Caco-2 (cell line): ENCODE measurements around the gene COLEC11. TPM values are rescaled to one million over a fixed set of nuclear protein-coding genes. Genes with fewer than 3 reads are reported as not detected.

Experiments
- BruUV-seq: library from RNA; stranded (reverse); fragments of 400-500 nt; replicated peaks from 2 replicates; lab custom pipeline; 2021; lab: Mats Ljungman, UMichigan
- CTCF ChIA-PET: fragments of 300-600 bp; sonication (Branson Sonifier 250); formaldehyde crosslinking; loops from one replicate; lab custom pipeline; 2022; ENCODE audit warnings: antibody characterized with exemption; lab: Charles Lee
- POLR2A ChIA-PET: fragments of 300-600 bp; sonication (Branson Sonifier 250); formaldehyde crosslinking; loops from one replicate; lab custom pipeline; 2022; ENCODE audit warnings: antibody characterized with exemption; lab: Charles Lee
- DNase-seq, 2 experiments: peaks; one replicate each; pipeline versions ENCODE4 v3.0.0 to v3.0.0-alpha.2; 2020 to 2022
- H3K27me3 ChIP-seq: replicated peaks from 2 replicates; pipeline ENCODE4 v1.6.0; 2011; ENCODE audit warnings: low read length; ENCODE audit not compliant: control insufficient read depth, insufficient read depth
- H3K36me3 ChIP-seq: 2 replicates; pipeline ENCODE4 v1.5.1; 2011; ENCODE audit warnings: low read length; ENCODE audit not compliant: control insufficient read depth, insufficient read depth
- H3K4me1 ChIP-seq: fragments of 250-450 bp; sonication (Bioruptor Pico); 2 replicates; pipeline ENCODE4 v1.5.1; 2020; ENCODE audit warnings: mild to moderate bottlenecking
- H3K4me3 ChIP-seq: 2 replicates; pipeline ENCODE4 v1.5.1; 2011; ENCODE audit warnings: low read depth, mild to moderate bottlenecking, control low read depth, low read length
- H3K9me3 ChIP-seq: fragments of 250-450 bp; sonication (Bioruptor Pico); 2 replicates; pipeline ENCODE4 v1.5.1; 2020; ENCODE audit warnings: mild to moderate bottlenecking, moderate library complexity
- H3K27ac Mint-ChIP-seq: one replicate; pipeline ENCODE4 v1.8.0; 2022; ENCODE audit warnings: mixed read lengths; ENCODE audit not compliant: unreplicated experiment
- H3K27me3 Mint-ChIP-seq: one replicate; pipeline ENCODE4 v1.8.0; 2022; ENCODE audit warnings: mixed read lengths; ENCODE audit not compliant: insufficient read depth, unreplicated experiment
- H3K36me3 Mint-ChIP-seq: one replicate; pipeline ENCODE4 v1.8.0; 2022; ENCODE audit warnings: mild to moderate bottlenecking, mixed read lengths; ENCODE audit not compliant: insufficient read depth, unreplicated experiment
- H3K4me1 Mint-ChIP-seq: one replicate; pipeline ENCODE4 v1.8.0; 2022; ENCODE audit warnings: low read depth, mixed read lengths; ENCODE audit not compliant: unreplicated experiment
- H3K4me3 Mint-ChIP-seq: one replicate; pipeline ENCODE4 v1.8.0; 2022; ENCODE audit warnings: mild to moderate bottlenecking, moderate library complexity, mixed read lengths; ENCODE audit not compliant: unreplicated experiment
- H3K9me3 Mint-ChIP-seq: one replicate; pipeline ENCODE4 v1.8.0; 2022; ENCODE audit warnings: mixed read lengths; ENCODE audit not compliant: unreplicated experiment
- intact Hi-C: fragments of 100-400 bp; cut with micrococcal nuclease; formaldehyde crosslinking; loops from one replicate; pipeline ENCODE4 v1.10.0; 2022; ENCODE audit not compliant: unreplicated experiment
- total RNA-seq: library from RNA; stranded (reverse); gene quantifications from 2 replicates; pipeline ENCODE4 v1.2.3, GENCODE V29; 2022
- TF ChIP-seq, protein P1 (sequence below), 2 experiments: fragments of 200-600 bp in 1 of 2; IDR thresholded peaks; 1 replicate in 1 of 2; 2 replicates in 1 of 2; pipeline versions ENCODE4 v1.5.1 to v1.8.0; 2011 to 2022; ENCODE audit warnings: antibody characterized with exemption in 1 of 2, control low read depth in 1 of 2, inconsistent platforms in 1 of 2, low read depth in 1 of 2, low read length in 1 of 2, mild to moderate bottlenecking in 1 of 2, moderate library complexity in 1 of 2; ENCODE audit not compliant: insufficient read depth in 1 of 2, severe bottlenecking in 1 of 2, unreplicated experiment in 1 of 2

COLEC11 gene
- total RNA-seq, 1 experiment from 2014 or later = not detected

DNA sequence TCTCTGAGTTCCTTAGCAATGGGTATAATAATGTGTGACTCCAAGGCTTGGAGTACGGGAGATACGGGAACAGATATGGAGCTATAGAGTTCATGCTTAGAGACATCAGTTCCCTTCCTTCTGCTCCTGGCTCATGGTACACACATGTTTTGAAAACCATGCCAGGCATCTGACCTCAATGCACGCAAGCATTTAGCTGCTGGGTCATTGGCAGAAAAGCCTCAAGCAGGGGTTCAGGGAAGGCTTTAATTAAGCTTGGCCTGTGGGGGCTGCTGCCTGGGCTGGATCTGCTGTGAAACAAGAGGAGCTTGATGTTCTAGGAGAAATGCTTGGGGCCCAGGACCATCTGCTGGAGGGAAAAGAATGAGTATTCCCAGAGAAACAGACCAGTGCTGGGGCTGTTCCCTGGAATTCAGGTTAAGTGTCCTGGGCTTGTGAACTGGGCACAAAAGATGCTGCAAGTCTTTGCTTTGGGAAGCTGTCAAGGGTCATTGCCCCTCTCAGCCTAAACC is 66.3 kb downstream of the COLEC11 start:
- Histone ChIP-seq H3K4me1 (no peaks in the 10 kb centered on the region), H3K27me3 (no peaks in the 10 kb centered on the region), H3K9me3 (no peaks in the 10 kb centered on the region), H3K36me3 (no peaks in the 10 kb centered on the region), H3K4me3 (no peak overlapping the region)
- TF ChIP-seq, protein P1, sequence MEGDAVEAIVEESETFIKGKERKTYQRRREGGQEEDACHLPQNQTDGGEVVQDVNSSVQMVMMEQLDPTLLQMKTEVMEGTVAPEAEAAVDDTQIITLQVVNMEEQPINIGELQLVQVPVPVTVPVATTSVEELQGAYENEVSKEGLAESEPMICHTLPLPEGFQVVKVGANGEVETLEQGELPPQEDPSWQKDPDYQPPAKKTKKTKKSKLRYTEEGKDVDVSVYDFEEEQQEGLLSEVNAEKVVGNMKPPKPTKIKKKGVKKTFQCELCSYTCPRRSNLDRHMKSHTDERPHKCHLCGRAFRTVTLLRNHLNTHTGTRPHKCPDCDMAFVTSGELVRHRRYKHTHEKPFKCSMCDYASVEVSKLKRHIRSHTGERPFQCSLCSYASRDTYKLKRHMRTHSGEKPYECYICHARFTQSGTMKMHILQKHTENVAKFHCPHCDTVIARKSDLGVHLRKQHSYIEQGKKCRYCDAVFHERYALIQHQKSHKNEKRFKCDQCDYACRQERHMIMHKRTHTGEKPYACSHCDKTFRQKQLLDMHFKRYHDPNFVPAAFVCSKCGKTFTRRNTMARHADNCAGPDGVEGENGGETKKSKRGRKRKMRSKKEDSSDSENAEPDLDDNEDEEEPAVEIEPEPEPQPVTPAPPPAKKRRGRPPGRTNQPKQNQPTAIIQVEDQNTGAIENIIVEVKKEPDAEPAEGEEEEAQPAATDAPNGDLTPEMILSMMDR (IDR thresholded peaks at IDR 0.05; ENCODE audit: insufficient read depth in 1 of 2, low read depth in 1 of 2, low read length in 1 of 2, severe bottlenecking in 1 of 2, unreplicated experiment in 1 of 2) = no peak
- ChIA-PET POLR2A (no interaction called here), CTCF (no interaction called here)
- DNase-seq = peak in 1 of 2 experiments; percentile 19
- Mint-ChIP-seq H3K4me3 (no peak overlapping the region), H3K27ac (no peak overlapping the region), H3K27me3 (no peaks in the 10 kb centered on the region), H3K9me3 (no peaks in the 10 kb centered on the region), H3K4me1 (no peaks in the 10 kb centered on the region), H3K36me3 (no peaks in the 10 kb centered on the region)
- no TSS peak for BruUV-seq
- intact Hi-C loops = no loop called here

DNA sequence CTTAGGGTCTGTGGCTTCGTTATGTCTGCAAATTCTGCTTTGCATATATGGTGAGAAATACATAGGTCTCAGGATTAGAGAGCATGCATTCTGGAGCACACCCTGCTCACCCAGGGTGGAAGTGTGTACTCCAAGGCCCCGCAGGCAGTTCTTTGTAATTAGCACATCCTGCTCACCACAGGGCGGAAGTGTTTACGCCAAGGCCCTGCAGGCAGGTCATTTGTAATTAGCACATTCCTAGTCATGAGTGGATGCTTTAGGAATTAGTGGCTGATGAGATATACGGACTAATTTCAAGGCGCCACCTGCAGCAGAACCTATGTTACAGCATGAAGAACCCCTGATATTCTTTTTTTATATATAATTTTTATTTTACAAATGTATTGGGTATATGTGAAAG is 67.3 kb downstream of the COLEC11 start:
- Histone ChIP-seq H3K27me3 (no peaks in the 10 kb centered on the region), H3K9me3 (no peaks in the 10 kb centered on the region), H3K4me1 (no peaks in the 10 kb centered on the region), H3K36me3 (no peaks in the 10 kb centered on the region), H3K4me3 (no peak overlapping the region)
- H3K27ac Mint-ChIP-seq = no peak overlapping the region
- H3K27me3 Mint-ChIP-seq = no peaks in the 10 kb centered on the region
- DNase-seq = peak in 1 of 2 experiments; percentile 21
- no TSS peak for BruUV-seq
- H3K9me3 Mint-ChIP-seq = no peaks in the 10 kb centered on the region
- CTCF ChIA-PET = interaction anchor here (0.6 kb wide), 1 partner anchor 80 kb away, joined by 3 read pairs; no protein-coding TSS in a partner anchor
- intact Hi-C loops = no loop called here
- no peaks in the 10 kb centered on the region for H3K36me3 Mint-ChIP-seq
- no peaks in the 10 kb centered on the region for H3K4me1 Mint-ChIP-seq
- POLR2A ChIA-PET = no interaction called here
- TF ChIP-seq, protein P1 (IDR thresholded peaks at IDR 0.05; ENCODE audit: insufficient read depth in 1 of 2, low read depth in 1 of 2, low read length in 1 of 2, severe bottlenecking in 1 of 2, unreplicated experiment in 1 of 2) = no peak
- no peak overlapping the region for H3K4me3 Mint-ChIP-seq

DNA sequence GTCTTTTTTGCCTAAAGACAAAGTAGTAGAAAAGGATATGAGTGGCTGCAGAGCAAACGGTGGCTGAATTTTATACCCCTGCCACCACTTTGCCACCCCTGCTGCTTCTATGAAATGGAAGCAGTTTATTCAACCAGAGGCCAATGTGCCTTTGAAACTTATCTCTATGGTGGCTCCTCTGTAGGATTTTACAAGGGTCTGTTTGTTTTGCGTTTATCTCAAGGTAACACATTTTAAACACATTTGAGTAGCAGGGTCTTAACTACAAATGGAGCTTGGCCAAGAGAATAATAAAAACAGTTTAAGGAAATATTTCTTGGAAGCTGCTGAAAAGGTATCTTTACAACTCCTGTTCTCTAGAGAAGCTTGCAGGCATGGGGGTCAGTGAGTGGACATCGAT is 69.2 kb downstream of the COLEC11 start:
- TF ChIP-seq, protein P1 (IDR thresholded peaks at IDR 0.05; ENCODE audit: insufficient read depth in 1 of 2, low read depth in 1 of 2, low read length in 1 of 2, severe bottlenecking in 1 of 2, unreplicated experiment in 1 of 2) = no peak
- Histone ChIP-seq H3K36me3 (no peaks in the 10 kb centered on the region), H3K9me3 (no peaks in the 10 kb centered on the region), H3K27me3 (no peaks in the 10 kb centered on the region), H3K4me1 (no peaks in the 10 kb centered on the region), H3K4me3 (no peak overlapping the region)
- DNase-seq = peak in 1 of 2 experiments; percentile 3
- H3K4me1 Mint-ChIP-seq = no peaks in the 10 kb centered on the region
- no peaks in the 10 kb centered on the region for H3K36me3 Mint-ChIP-seq
- CTCF ChIA-PET = no interaction called here
- BruUV-seq = no TSS peak
- H3K9me3 Mint-ChIP-seq = no peaks in the 10 kb centered on the region
- H3K4me3 Mint-ChIP-seq = no peak overlapping the region
- H3K27ac Mint-ChIP-seq = no peak overlapping the region
- H3K27me3 Mint-ChIP-seq = peaks cover 3% of the 10 kb centered on the region
- POLR2A ChIA-PET = no interaction called here
- intact Hi-C loops = no loop called here
